GM19395 (cell line): ENCODE measurements around the gene EXOC3L2.
"Not testable (repeated sequence)": the region's sequence is repeated elsewhere in the genome, so short reads cannot be mapped to it uniquely, and the experiment has no call there.

ENCODE experiments used
- ATAC-seq: cut with Tn5 transposase; IDR thresholded peaks from one replicate; pipeline ENCODE4 v1.9.1; 2021; ENCODE audit warnings: mild to moderate bottlenecking, moderate library complexity; ENCODE audit not compliant: unreplicated experiment

EXOC3L2 gene

DNA sequence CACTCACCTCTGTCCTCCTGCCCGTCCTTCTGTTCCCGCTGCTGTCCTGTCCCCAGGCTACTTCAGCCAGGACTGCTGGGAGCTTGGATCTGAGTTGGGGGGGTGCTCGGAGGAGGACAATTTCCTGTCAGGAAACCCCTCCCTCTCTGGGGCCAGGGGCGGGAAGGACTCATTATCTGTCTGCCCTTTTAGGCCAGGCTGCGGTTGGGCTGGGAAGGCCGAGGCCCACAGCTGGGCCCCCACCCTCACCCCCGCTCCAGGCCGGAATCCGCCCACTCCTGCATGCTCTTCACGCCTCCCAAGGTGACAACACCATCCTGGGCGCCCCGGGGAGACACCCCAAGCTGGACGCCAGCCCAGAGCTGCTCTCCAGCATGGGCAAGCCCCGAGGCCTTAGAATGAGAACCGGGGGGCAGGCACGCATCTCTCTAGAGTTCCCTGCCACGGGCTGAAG lies at the start of gene EXOC3L2:
Gene EXOC3L2, minus strand, starts transcription at position 74 of the 454 bp plus-strand sequence. CDS start 6,362 bp downstream, outside the sequence.
- no peak for ATAC-seq

- no peak for ATAC-seq
Measured at GRCh38 chr19:45294291-45295029, 49.3 kb upstream of the EXOC3L2 start.

- no peak for ATAC-seq
Measured at GRCh38 chr19:45293682-45294081, 48.5 kb upstream of the EXOC3L2 start.

DNA sequence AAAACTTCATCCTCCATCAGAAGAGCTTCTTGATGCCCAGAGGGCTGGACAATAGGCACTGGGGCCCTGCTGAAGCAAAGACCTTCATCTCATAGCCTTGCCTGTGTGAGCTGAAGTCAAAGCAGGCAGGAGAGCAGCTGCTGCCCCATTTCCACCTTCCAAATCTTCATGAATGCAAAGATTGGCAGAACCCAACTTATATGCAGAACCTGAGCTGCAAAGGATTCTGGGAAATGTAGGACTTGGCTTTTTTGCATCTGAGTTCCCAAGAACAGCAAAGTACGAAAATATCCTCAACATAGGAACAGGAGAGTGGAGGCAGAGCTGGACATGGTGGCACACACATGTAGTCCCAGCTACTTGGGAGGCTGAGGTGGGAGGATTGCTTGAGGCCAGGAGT lies 46.6 kb upstream of the EXOC3L2 start:
- no peak for ATAC-seq

DNA sequence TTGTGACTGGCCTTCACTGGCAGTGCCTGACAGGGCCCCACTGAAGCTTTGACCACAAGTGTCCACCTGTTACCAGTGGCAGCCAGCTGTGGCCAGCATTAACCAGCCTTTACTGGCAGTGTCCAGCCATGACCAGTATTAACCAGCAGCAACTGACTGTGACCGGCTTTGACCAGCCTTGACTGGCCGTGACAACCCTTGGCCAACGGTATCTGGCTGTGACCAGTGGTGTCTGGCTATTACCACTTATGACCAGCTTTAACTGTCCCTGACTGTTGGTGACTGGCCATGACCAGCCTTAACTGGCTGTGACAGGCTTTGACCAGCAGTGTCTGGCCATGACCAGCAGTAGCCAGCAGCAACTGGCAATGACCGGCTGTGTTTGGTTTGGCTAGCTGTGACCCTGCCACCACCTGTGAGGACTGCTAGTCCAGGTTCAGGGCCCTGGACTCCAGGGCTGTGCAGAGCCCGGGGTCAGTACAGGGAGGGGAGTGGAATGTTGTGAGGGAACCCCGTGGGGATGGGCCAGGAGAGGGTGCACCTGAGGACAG lies 45.2 kb upstream of the EXOC3L2 start:
- ATAC-seq = no peak

DNA sequence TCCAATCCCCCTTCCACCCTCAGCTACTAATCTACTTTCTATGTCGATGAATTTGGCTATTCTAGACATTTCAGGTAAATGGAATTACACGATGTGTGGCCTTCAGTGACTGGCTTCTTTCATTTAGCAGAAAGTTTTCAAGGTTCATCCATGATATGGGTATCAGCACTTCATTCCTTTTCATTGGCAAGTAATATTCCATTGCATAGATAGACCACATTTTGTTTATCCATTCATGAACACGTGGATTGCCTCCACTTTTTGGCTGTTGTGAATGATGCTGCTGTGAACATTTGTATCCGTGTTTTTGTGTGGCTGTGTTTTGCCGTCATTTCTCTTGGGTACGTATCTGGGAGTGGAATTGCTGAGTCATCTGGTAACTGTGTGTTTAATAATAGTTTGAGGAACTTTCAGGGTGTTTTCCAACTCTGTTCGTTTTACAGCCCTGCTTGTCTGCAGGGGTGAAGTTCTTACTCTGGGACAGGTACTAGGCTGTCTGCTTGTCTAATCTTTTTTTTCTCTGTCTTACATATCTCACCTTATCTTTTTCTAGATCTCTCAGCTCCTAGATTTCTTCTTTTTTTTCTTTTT lies 38.3 kb upstream of the EXOC3L2 start:
- no peak for ATAC-seq

DNA sequence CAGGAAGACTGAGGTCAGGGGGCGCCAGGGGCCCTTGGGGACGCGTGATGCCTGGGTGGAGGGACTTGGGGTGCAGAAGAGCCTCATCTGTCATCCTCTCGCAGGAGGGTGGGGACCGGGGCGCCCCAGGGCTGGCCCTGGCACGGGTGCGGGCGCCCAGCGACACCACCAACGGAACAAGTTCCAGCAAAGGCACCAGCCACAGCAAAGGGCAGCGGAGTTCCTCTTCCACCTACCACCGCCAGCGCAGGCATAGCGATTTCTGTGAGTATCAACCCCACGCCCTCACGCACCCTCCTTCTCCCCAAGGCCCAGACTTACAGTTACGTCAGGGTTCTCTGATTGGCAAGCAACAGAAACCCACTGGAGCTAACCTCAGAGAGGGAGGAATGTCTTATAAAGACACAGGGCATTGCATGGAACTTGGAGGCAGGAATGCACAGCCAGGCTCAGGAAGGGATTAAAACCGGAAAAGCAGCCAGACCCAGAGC lies 35.3 kb upstream of the EXOC3L2 start:
- ATAC-seq = no peak

DNA sequence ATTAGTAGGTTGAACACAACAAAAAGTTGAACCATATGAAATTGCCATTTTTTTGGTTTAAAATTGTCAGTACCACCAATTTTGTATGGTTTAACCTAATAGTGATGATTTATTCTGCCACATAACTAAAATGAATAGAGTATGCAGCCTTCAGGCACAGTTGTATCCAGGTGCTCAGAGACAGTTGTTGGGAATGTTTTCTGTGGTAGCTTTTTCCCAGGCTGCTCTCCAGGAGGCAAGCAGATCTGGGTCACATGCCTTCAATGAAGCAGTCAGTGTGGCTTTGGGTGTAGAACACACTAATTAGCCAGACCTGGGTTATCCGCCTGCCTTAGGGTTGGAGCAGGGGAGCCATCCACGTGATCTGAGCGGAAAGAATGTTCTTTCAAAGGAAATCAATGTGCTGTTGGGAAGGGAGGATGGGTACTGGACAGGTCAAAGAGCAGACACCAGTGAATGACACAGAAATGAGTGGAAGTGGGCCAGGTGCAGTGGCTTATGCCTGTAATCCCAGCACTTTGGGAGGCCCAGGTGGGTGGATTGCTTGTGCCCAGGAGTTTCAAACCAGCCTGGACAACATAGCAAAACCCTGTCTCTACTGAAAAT lies 34.5 kb upstream of the EXOC3L2 start:
- no peak for ATAC-seq

DNA sequence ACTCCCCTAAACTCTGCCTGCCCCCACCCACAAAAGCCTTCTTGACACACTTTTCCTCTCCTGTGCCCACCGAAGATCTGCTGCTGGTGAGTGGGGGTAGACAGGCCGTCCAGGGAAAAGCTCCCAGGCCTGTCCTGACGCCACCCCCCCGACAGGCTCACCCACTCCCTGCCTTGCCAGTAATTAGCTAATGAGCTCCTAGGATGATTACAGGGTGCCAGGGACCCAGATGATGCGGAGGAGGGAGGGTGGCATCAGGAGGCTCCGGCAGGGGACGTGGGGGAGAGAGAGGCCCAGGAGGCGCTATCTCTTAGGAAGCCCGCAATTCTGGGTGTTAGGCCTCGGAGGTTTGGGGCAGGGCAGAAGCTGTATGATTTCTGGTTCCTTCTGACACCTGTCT lies 32.9 kb upstream of the EXOC3L2 start:
- no peak for ATAC-seq

- no peak for ATAC-seq
Measured at GRCh38 chr19:45276284-45276687, 31.1 kb upstream of the EXOC3L2 start.

- no peak for ATAC-seq
Measured at GRCh38 chr19:45275370-45275971, 30.3 kb upstream of the EXOC3L2 start.

- ATAC-seq = no peak
Measured at GRCh38 chr19:45273521-45273855, 28.3 kb upstream of the EXOC3L2 start.

- ATAC-seq = no peak
Measured at GRCh38 chr19:45271735-45272108, 26.5 kb upstream of the EXOC3L2 start.

GRCh38 chr19:45271098-45271734 lies 26.0 kb upstream of the EXOC3L2 start:
- ATAC-seq = no peak

DNA sequence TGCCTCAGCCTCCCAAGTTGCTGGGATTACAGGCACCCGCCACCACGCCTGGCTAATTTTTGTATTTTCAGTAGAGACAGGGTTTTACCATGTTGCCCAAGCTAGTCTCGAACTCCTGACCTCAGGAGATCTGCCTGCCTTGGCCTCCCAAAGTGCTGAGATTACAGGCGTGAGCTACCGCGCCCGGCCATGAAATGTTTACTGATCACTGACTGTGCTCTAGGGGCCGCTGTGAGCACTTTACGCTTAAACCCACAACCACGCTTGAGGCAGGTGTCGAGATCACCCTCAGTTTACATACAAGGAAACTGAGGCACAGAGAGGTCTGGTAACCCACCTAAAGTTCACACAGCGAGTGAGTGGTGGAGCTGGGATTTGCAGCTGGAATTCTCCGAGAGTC lies 24.7 kb upstream of the EXOC3L2 start:
- not testable (repeated sequence) for ATAC-seq

DNA sequence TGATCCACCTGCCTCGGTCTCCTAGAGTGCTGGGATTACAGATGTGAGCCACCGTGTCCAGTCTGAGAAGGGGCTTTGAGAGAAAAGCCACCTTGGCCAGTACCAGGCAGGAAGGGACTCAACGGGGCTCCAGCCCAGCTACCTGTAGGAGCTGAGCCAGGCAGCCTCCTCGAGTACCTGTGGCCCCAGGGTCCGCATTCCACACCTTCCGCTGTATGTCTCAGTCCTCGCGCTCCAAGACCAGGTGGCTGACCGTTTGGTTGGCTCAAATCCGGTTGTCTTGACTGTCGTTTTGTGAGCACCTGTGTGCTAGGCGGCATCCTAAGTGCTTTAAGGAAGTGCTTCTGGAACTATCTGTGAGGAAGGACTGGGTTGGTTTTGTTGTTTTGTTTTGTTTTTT lies 22.1 kb upstream of the EXOC3L2 start:
- ATAC-seq = no peak

DNA sequence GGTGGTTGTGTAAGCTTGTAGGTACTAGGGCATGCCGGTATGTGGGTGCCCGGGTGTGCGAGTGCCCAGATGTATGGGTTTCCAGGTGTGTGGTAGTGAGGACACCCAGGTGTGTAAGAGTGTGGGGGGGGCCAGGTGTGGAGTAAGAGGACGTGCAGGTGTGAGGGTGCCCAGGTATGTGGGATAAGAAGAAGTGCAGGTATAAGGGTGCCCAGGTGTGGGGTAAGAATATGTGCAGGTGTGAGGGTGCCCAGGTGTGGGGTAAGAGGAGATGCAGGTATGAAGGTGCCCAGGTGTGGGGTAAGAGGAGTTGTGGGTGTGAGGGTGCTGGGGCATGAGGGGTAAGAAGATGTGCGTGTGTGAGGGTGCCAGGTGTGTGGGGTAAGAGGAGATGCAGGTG lies 20.2 kb upstream of the EXOC3L2 start:
- ATAC-seq = no peak

DNA sequence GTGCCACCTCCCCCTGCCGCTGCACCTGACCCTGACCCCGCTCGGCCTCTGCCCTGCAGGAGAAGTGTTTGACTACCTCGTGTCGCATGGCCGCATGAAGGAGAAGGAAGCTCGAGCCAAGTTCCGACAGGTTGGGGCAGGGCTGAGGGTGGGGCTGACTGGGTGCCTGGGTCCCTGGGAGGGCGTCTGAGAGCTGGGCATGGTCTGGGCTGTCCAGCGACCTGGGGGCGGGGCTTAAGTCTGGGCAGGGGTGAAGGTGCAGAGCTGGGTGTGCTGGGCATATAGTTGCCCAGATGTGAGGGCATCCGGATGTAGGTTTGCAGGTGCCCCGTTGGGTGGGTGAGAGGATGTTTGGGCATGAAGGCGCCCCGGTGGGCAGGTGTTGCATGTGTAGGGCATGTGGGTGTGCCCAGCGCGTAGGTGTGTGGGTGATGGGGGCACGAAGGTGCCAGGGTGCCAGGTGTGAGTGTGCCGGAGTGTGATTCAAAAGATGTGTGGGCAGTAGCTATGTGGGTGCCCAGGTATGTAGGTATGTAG lies 19.6 kb upstream of the EXOC3L2 start:
- no peak for ATAC-seq

DNA sequence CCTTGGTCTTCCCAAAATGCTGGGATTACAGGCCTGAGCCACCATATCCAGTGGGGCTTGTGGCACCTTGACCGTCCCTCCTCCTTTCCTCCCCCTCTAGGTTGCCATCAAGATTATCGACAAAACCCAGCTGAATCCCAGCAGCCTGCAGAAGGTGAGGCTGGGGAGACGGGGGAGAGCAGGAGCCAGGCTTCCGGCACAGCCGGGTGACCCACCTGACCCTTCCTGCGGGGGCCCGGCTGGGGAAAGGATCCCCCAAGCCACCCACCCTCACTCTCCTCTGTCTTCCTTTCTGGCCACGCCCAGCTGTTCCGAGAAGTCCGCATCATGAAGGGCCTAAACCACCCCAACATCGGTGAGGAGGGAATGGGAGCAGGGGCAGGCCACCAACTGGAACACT lies 17.8 kb upstream of the EXOC3L2 start:
- ATAC-seq = no peak

DNA sequence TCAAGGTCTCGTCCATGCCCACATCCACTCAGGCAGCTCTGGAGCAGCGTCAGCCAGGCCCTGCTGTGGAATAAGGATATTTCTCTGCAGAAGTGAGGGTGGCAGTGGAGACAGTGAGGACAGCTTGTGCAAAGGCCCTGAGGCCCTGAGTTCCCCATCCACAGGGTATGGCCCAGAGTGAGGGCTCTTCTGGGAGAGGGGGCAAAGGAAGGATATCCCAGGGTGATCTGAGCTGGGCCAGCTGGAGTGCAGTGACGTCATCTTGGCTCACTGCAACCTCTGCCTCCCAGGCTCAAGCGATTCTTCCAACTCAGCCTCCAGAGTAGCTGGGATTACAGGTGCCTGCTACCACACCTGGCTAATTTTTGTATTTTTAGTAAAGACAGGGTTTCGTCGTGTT lies 17.4 kb upstream of the EXOC3L2 start:
- ATAC-seq = no peak

- ATAC-seq = no peak
Measured at GRCh38 chr19:45258862-45259261, 13.7 kb upstream of the EXOC3L2 start.
